ENCODE data around the gene PAGR1. TPM values are rescaled to one million over a fixed set of nuclear protein-coding genes. Genes with fewer than 3 reads are reported as not detected.

PAGR1 gene
- total and polyA plus RNA-seq, 2 of the 13 experiments (the other 11 are each of a cell fraction or from before 2014, with no cell fraction given) = 9.8 to 66.4 TPM

GRCh38 chr16:29784901-29785500 lies 31.0 kb upstream of the PAGR1 start (continued):
- TF ChIP-seq CEBPZ (IDR thresholded peaks at IDR 0.05; ENCODE audit: low read length) (no peak), KLF13 (CRISPR knock-in tag; IDR thresholded peaks at IDR 0.05) (no peak), ZNF30 (CRISPR knock-in tag; IDR thresholded peaks at IDR 0.05) (no peak), MTERF4 (CRISPR knock-in tag; IDR thresholded peaks at IDR 0.05) (no peak), ZBED4 (CRISPR knock-in tag; IDR thresholded peaks at IDR 0.05; ENCODE audit: borderline replicate concordance) (0 out of 2 replicates have a peak, but pooled peaks have one; percentile 37), ZSCAN20 (CRISPR knock-in tag; IDR thresholded peaks at IDR 0.05; ENCODE audit: borderline replicate concordance) (no peak), PHF21A (CRISPR knock-in tag; IDR thresholded peaks at IDR 0.05) (no peak; the same call in 1 of the 2 replicates), MED1 (CRISPR knock-in tag; IDR thresholded peaks at IDR 0.05) (peak; percentile 55; the same call in 1 of the 2 replicates), ZBTB7A (CRISPR knock-in tag; IDR thresholded peaks at IDR 0.05) (no peak), LRRFIP1 (CRISPR knock-in tag; conservative IDR thresholded peaks at IDR 0.05) (no peak), CREB1 (IDR thresholded peaks at IDR 0.05) (no peak), CREB1 (CRISPR knock-in tag; IDR thresholded peaks at IDR 0.05) (no peak), BATF2 (CRISPR knock-in tag; IDR thresholded peaks at IDR 0.05) (no peak), HDAC6 (IDR thresholded peaks at IDR 0.05; ENCODE audit: low read depth, low read length) (no peak), ZNF367 (CRISPR knock-in tag; IDR thresholded peaks at IDR 0.05; ENCODE audit: borderline replicate concordance) (no peak), ZMYM4 (CRISPR knock-in tag; IDR thresholded peaks at IDR 0.05) (peak; percentile 29; the same call in 1 of the 2 replicates), RORA (CRISPR knock-in tag; IDR thresholded peaks at IDR 0.05) (no peak), HNRNPUL1 (IDR thresholded peaks at IDR 0.05; ENCODE audit: low read depth, low read length) (no peak), PHF5A (CRISPR knock-in tag; IDR thresholded peaks at IDR 0.05; ENCODE audit: low read depth, unreplicated experiment) (no peak)

All from HepG2 (cell line).